HG02610 (cell line): ENCODE measurements around the gene PACRG.

Source experiments
- ATAC-seq: cut with Tn5 transposase; IDR thresholded peaks from one replicate; pipeline ENCODE4 v1.9.1; 2021; ENCODE audit warnings: mild to moderate bottlenecking, moderate library complexity; ENCODE audit not compliant: unreplicated experiment

The PACRG gene

GRCh38 chr6:162709431-162709830 is 18.3 kb upstream of the PACRG start:
- no peak for ATAC-seq

GRCh38 chr6:162710419-162710818 is 17.4 kb upstream of the PACRG start:
- no peak for ATAC-seq

DNA sequence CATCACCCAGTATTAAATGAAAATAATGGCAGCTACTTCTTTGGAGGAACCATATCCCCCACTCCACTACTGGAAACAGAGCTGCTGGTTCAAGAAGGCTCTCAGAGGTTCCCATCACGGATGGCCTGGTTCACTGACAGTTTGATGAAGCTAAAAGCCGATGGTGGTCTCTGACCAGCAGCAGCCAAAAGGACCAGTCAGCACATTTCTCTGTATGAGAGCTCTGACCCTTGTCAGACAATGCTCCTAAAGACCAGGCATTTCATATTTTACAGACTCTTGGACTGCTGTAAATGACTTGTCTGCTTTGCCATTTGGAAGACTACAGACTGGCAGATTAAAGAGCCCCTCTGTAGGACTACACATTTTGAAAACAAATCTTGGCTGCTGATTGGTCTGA is 16.8 kb upstream of the PACRG start:
- ATAC-seq, result no peak

DNA sequence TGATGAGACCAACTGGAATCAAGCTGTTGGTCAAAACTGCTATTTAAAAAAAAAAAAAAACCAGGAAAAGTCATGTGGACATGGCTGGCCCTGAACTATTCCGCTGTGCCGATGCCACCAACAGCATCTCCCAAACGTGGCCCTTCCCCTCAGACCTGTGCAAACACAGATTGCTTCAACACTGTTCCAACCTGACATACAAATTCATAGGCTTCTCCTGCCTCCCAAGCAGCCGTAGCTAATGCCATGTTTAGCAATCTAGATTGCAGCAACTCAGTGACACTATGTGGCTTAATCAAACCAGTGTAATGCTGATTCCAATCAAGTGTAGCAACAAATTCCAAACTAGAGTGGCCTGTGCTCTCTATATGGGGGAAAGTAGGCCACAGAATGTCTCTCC is 16.4 kb upstream of the PACRG start:
- no peak for ATAC-seq

- no peak for ATAC-seq
Measured at GRCh38 chr6:162712694-162713093, 15.1 kb upstream of the PACRG start.

GRCh38 chr6:162713974-162714780 is 13.6 kb upstream of the PACRG start:
- no peak for ATAC-seq

DNA sequence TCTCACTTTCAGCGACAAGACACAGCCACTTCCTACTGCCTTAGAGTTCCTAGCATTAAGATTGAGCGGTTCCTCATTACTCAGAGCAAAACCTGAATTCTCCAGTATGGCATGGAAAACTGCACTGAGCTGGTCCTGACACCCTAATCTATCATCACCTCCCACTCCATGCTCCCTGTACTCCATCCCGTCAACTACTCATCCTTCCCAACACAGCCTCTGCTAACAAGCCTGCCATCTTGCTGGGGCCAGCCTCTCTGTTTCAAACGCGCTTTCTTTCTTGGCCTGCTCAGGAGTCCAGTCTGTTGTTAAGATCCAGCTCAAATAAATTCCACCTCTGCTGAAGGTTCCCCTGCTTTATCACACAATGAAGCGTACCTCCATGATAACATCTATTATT is 12.2 kb upstream of the PACRG start:
- no peak for ATAC-seq

DNA sequence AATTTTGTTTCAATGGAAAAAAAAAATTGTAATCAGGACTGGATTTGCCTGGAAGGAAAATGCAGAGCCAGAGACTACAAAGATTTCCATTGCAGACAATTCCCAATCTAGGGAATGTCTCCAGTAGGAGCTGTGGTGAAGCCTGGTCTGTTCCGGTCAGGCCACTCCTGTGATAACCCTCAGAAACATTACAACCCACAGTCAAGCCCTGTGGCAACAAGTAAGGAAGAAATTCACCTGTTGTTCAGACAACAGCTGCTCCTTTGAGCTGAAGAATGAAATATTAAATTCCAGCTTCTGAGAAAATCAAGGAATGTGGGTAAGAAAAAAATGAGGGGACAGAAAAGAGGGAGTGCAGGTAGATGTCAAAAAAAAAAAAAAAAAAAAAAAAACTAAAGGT is 8.2 kb upstream of the PACRG start:
- no peak for ATAC-seq

GRCh38 chr6:162721404-162721687 is 6.4 kb upstream of the PACRG start:
- no peak for ATAC-seq

DNA sequence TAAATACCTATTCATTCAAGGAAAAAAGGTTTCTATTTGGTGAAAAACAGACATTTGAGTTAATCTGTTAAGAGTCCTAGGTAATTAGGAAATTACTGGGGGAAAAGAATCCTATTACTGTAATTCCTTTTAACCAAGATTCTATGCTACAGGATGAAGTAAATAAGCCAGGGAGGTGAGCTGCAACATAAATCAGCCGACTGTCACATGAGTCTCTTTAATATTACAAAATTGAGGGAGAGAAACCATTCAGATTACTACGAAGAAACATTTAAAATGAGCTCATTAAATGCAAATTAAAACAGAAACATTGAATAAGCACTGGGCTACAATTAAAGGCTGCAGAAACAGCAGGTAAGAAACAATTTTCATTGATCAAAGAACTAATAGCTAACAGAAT is 5.5 kb upstream of the PACRG start:
- ATAC-seq, result no peak

DNA sequence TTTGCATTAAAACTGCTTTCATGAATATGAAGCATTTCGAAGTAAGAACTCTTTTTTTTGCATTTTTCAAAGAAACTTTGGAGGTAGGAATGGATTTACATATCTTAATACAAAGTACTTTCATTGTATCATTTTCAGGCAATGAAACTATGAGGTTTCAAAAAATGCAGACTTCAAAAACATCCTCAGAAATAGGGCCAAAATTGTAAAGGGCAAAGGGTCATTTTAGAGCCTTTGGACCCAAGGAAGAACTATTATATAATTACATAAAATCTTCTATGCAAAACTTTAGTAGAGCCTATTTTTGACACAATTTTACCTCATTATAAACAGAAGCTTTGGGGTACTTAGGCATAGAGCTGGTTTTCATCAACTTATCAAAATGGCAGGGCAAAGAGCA is 5.1 kb upstream of the PACRG start:
- no peak for ATAC-seq

GRCh38 chr6:162726947-162727321 is 840 bp upstream of the PACRG start:
- ATAC-seq, result peak; percentile 1

DNA sequence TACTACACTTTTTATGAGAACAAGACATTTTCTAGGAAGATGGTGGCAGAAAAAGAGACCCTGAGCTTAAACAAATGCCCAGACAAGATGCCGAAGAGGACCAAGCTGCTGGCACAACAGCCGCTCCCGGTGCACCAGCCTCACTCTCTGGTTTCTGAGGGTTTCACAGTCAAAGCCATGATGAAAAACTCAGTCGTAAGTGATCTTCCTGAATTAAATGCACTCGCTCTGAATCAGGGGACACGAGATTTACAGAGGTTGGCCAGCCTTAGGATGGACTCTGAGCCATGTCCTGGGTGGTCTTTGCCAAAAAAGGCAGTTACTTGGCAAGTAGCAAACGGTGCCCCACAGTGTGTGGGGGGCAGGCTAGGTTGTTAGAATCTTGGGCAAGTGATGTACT is 423 bp downstream of the PACRG start:
- ATAC-seq, result no peak

DNA sequence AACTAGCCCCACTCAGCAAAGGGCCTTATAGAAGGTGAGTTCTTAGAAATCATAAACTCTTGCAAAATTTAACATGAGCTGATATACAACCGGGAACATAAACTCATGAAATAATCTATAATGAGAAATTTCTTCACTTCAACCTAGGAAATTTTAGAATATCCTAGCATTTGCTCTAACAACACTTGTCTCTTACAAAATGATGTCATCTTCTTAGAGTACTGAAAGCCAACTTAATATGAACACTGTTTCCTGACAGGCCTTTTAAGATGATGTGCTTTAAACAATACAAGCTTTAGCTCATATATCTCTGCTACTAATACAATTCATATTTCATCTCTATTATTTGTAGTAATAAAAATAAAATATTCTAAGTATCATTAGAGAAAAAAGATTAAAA is 932 bp downstream of the PACRG start:
- ATAC-seq, result no peak

GRCh38 chr6:162730502-162730901 is 2.7 kb downstream of the PACRG start:
- no peak for ATAC-seq

DNA sequence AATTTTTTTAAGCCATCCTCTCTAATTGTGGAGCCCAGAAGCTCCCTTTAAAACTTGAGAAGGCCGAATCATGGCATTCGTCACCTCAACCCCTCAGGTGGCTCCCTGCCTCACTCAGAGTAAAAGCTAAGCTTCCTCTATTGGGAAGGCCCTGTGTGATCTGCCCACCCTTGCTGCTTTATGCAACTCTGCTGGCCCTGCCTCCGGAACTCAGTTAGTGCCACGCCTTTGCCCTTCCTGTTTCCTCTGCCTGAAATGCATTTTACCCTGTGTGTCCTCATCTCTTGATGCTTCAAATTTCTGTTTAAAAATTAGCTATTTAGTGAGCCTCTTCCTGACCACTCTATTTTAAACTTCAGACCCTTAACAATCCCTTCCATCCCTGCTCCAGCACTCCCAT is 5.7 kb downstream of the PACRG start:
- ATAC-seq, result no peak

DNA sequence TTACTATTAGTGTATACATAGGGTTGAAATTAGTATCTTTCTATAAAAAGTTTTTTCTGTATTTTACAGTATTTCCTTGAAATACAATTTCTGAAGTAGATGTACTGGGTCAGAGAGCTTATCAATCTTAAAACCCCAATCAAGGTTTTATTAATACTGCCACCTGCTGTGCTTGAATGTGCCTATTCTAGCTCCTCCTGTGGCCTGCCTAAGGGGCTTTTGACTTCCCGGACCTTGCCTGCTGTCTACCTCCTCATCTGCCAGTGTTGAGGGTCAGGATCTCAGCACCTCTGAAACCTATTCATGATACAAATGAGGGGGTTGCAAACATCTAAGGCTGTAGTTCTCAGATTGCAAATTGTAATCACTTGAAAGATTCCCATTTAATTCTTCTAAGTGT is 9.2 kb downstream of the PACRG start:
- ATAC-seq, result no peak

DNA sequence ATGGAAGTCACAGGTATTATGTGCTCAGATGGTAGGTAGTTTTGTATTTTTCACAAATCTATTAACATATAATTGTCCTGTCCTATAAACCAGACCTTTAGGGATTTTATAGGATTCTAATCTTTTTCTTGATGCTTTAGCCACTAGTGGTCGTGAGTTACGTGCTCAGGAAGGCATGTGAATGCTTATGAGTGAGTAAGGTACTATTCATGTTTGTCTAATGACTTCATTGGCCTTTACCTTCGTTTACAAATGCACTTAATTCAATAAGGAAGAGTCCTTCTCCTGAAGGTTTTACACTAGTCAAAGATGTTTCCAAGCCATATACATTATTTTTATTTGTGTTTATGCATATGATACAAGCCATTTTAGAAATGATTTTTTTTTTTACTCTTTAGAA is 23.0 kb downstream of the PACRG start:
- no peak for ATAC-seq

DNA sequence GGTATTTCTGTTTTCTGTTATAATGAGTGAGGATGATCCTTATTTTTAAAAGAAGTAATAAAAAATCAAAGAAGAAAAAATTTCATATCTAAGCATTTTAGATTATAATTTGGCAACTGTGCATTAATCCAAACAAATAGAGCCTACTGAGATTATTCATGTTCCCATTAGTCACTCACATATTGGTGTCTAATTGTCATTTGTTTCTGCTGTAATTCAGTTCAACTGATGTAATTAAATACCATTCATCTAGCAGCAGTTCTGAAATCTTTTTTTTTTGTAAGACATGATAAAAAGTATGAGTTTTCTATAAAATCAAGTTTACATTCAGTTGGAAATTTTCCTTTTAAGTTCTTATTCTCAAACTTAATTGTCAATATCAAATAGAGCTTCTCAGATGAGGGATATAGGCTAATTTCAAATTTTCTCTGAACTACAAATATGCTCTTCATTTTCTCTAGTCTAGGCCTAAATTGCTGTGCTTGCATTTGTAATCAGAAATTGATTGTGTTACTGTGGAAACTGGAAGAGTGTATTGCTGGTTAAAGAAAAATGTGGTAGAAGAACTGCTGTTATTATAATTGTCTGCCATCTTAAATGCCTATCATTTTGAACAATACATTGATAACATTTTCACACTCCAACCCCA is 23.6 kb downstream of the PACRG start:
- no peak for ATAC-seq

- ATAC-seq, result no peak
Measured at GRCh38 chr6:162753775-162754174, 26.0 kb downstream of the PACRG start.

GRCh38 chr6:162770136-162770535 is 42.4 kb downstream of the PACRG start:
- ATAC-seq, result no peak

DNA sequence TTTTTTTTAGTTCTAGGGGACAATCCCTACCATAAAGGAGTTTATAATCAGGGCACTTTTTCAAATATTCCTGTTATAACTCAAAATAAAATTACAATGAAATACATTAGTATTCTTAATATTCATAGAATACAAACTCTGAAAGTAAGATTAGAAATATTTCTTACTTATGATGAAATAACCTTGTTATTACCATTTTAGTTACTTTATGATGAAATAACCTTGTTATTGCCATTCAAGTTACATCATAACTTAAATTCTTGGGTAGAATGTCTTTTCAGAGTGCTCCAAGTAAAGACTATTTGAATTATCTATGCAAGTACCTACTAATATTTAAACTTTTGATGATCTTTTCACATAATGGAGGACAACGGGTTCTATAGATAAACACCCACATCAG is 43.2 kb downstream of the PACRG start:
- no peak for ATAC-seq

DNA sequence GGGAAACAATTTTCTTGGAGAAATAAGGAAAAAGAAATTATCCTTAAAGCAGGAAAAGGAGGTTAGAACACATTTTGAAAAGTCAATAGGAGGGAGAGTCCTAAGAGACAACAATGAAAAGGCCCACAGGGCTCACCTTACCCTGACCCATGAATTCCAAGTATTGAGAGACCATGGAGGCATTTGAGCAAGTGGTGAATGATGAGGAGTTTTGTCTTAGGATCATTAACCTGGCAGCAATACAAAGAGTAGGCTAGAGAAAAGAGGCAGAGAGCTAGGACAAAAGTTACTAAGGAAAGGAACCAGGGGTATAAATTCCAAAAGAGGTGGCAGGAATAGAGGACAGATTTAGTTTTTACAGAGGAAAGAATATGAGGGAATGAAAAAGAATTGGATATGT is 44.7 kb downstream of the PACRG start:
- ATAC-seq, result no peak
